ENCODE results near the gene FBXO44. TPM values are rescaled to one million over a fixed set of nuclear protein-coding genes. Genes with fewer than 3 reads are reported as not detected.

FBXO44 gene
- total RNA-seq, 1 donor from 2014 or later: 18.4 TPM

- intact Hi-C loops (cut with DNase I): no loop called here
- Histone ChIP-seq H3K4me3 (no peak overlapping the region), H3K27me3 (ENCODE audit: low read depth) (no peaks in the 10 kb centered on the region), H3K4me1 (peaks cover 6% of the 10 kb centered on the region), H3K27ac (peak overlapping the region; percentile 41), H3K36me3 (peaks cover 54% of the 10 kb centered on the region), H3K9me3 (no peaks in the 10 kb centered on the region)
- TF ChIP-seq, protein P1, sequence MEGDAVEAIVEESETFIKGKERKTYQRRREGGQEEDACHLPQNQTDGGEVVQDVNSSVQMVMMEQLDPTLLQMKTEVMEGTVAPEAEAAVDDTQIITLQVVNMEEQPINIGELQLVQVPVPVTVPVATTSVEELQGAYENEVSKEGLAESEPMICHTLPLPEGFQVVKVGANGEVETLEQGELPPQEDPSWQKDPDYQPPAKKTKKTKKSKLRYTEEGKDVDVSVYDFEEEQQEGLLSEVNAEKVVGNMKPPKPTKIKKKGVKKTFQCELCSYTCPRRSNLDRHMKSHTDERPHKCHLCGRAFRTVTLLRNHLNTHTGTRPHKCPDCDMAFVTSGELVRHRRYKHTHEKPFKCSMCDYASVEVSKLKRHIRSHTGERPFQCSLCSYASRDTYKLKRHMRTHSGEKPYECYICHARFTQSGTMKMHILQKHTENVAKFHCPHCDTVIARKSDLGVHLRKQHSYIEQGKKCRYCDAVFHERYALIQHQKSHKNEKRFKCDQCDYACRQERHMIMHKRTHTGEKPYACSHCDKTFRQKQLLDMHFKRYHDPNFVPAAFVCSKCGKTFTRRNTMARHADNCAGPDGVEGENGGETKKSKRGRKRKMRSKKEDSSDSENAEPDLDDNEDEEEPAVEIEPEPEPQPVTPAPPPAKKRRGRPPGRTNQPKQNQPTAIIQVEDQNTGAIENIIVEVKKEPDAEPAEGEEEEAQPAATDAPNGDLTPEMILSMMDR (IDR thresholded peaks at IDR 0.05): no peak
- ATAC-seq (no peak), DNase-seq (no peak)
Measured at GRCh38 chr1:11671205-11671543, 16.5 kb downstream of the FBXO44 start.

DNA sequence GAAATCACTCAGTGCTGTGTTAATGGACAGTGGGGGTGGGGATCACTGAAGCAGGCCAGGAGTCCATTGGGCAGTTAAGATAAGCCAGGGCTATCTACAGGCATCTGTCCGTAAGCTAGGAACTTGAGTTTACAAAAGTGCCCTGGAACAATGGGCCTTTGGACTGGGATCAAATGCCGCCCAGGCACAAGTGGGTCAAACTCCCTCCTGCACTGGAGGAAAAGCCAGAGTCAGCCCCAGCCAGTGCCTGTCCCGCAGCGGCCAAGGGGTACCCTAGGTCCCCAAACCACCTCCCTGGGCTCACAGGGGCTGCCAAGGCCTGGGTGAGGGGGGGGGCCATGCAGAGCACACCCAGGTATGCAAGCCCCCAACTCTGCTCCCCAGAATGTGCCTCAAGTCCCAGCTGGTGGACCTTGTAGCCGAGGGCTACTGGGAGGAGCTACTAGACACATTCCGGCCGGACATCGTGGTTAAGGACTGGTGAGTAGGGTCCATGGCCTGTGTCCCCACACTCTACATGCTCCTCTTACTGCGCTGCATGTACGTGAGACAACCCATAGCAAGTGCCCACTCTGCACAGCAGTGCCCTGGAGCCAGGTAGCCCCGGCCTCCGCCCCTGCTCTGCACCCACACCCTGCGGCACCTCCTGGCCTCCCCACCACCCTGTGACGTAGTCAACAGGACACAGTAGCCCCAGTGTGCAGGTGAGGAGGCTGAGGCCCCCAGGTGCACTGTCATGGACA lies 17.0 kb downstream of the FBXO44 start:
- Histone ChIP-seq H3K4me3 (no peak overlapping the region), H3K36me3 (peaks cover 60% of the 10 kb centered on the region), H3K4me1 (peaks cover 6% of the 10 kb centered on the region), H3K27ac (no peak overlapping the region), H3K9me3 (no peaks in the 10 kb centered on the region), H3K27me3 (ENCODE audit: low read depth) (no peaks in the 10 kb centered on the region)
- ATAC-seq (peak; percentile 40 to 46), DNase-seq (no peak)
- TF ChIP-seq, protein P1 (IDR thresholded peaks at IDR 0.05): no peak
- intact Hi-C loops (cut with DNase I): no loop called here

- Histone ChIP-seq H3K36me3 (peaks cover 68% of the 10 kb centered on the region), H3K27me3 (ENCODE audit: low read depth) (no peaks in the 10 kb centered on the region), H3K4me3 (no peak overlapping the region), H3K4me1 (peaks cover 6% of the 10 kb centered on the region), H3K27ac (no peak overlapping the region), H3K9me3 (no peaks in the 10 kb centered on the region)
- TF ChIP-seq, protein P1 (IDR thresholded peaks at IDR 0.05): no peak
- ATAC-seq (no peak), DNase-seq (no peak)
- intact Hi-C loops (cut with DNase I): no loop called here
Measured at GRCh38 chr1:11673089-11673769, 18.6 kb downstream of the FBXO44 start.

DNA sequence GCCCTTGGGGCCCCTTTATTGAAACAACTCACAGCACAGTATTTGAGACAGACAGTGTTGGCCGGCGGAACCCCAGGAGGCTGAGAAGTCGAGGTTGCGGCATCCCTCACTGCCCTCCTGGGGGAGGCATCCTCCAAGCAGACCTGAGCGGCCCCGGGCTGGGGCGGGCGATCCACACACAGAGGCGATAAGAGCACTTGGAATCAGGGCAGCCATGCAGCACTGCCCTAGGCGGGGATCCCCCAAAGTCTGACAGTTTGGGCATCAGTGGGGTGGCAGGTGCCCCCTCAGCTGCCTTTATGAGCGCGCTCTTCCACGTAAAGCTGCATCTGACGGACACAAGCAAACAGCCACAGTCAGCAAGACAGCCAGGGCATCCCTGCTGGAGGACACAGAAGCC lies 19.8 kb downstream of the FBXO44 start:
- intact Hi-C loops (cut with DNase I): no loop called here
- ATAC-seq: no peak
- TF ChIP-seq, protein P1 (IDR thresholded peaks at IDR 0.05): no peak
- no peak overlapping the region for H3K4me3 ChIP-seq
- DNase-seq: no peak
- peaks cover 61% of the 10 kb centered on the region for H3K36me3 ChIP-seq
- H3K9me3 ChIP-seq: no peaks in the 10 kb centered on the region
- H3K4me1 ChIP-seq: peaks cover 6% of the 10 kb centered on the region
- no peak overlapping the region for H3K27ac ChIP-seq
- no peaks in the 10 kb centered on the region for H3K27me3 ChIP-seq (ENCODE audit: low read depth)

GRCh38 chr1:11675325-11675724 lies 20.6 kb downstream of the FBXO44 start:
- H3K36me3 ChIP-seq: peaks cover 61% of the 10 kb centered on the region
- H3K4me1 ChIP-seq: peaks cover 11% of the 10 kb centered on the region
- intact Hi-C loops (cut with DNase I): no loop called here
- no peak overlapping the region for H3K27ac ChIP-seq
- ATAC-seq (no peak), DNase-seq (no peak)
- H3K4me3 ChIP-seq: no peak overlapping the region
- no peaks in the 10 kb centered on the region for H3K9me3 ChIP-seq
- TF ChIP-seq, protein P1 (IDR thresholded peaks at IDR 0.05): no peak
- no peaks in the 10 kb centered on the region for H3K27me3 ChIP-seq (ENCODE audit: low read depth)
